Neural progenitor cell (in vitro differentiated cells): ENCODE results near the gene SNTG2. TPM values are rescaled to one million over a fixed set of nuclear protein-coding genes. Genes with fewer than 3 reads are reported as not detected.
A peak's percentile ranks its signal among the peaks of the same experiment; 100 is the strongest.

Source experiments
- DNase-seq: peaks from one replicate; pipeline ENCODE4 v3.0.0-alpha.2; 2016; ENCODE audit warnings: low spot score
- H2AFZ ChIP-seq: fragments of 200-600 bp; sonication (generic); replicated peaks from 2 replicates; pipeline ENCODE4 v1.6.1; 2016; ENCODE audit warnings: antibody characterized with exemption
- H3F3A ChIP-seq: fragments of 200-600 bp; sonication (generic); 2 replicates; pipeline ENCODE4 v1.6.1; 2016; ENCODE audit warnings: antibody characterized with exemption, low read depth
- H3K27ac ChIP-seq: fragments of 200-600 bp; sonication (generic); 2 replicates; pipeline ENCODE4 v1.5.1; 2016; ENCODE audit warnings: mild to moderate bottlenecking
- H3K27me3 ChIP-seq: fragments of 200-600 bp; sonication (generic); 2 replicates; pipeline ENCODE4 v1.6.1; 2016; ENCODE audit warnings: mild to moderate bottlenecking, moderate library complexity
- H3K36me3 ChIP-seq: fragments of 200-600 bp; sonication (generic); 2 replicates; pipeline ENCODE4 v1.5.1; 2016
- H3K4me1 ChIP-seq: fragments of 200-600 bp; sonication (generic); 2 replicates; pipeline ENCODE4 v1.6.1; 2016; ENCODE audit warnings: mixed run types
- H3K4me2 ChIP-seq: fragments of 200-600 bp; sonication (generic); 2 replicates; pipeline ENCODE4 v1.6.1; 2016
- H3K4me3 ChIP-seq: fragments of 200-600 bp; sonication (generic); 2 replicates; pipeline ENCODE4 v1.5.1; 2016
- H3K79me2 ChIP-seq: fragments of 200-600 bp; sonication (generic); 2 replicates; pipeline ENCODE4 v1.6.1; 2016; ENCODE audit warnings: low read depth
- H3K9ac ChIP-seq: fragments of 200-600 bp; sonication (generic); 2 replicates; pipeline ENCODE4 v1.6.1; 2016
- H3K9me3 ChIP-seq: fragments of 200-600 bp; sonication (generic); 2 replicates; pipeline ENCODE4 v1.5.1; 2016; ENCODE audit warnings: low read depth
- H4K20me1 ChIP-seq: fragments of 200-600 bp; sonication (generic); 2 replicates; pipeline ENCODE4 v1.6.1; 2016; ENCODE audit warnings: low read depth
- H3K27ac Mint-ChIP-seq: 3 replicates; pipeline ENCODE4 v1.8.0; 2021; ENCODE audit warnings: mixed read lengths
- H3K27me3 Mint-ChIP-seq: 2 replicates; pipeline ENCODE4 v1.8.0; 2022; ENCODE audit warnings: low read depth, mild to moderate bottlenecking, inconsistent platforms, moderate library complexity, mixed read lengths; ENCODE audit not compliant: insufficient read depth
- H3K36me3 Mint-ChIP-seq: 3 replicates; pipeline ENCODE4 v1.8.0; 2021; ENCODE audit warnings: mixed read lengths
- H3K4me1 Mint-ChIP-seq: 3 replicates; pipeline ENCODE4 v1.8.0; 2021; ENCODE audit warnings: mixed read lengths
- H3K4me3 Mint-ChIP-seq: 3 replicates; pipeline ENCODE4 v1.8.0; 2021; ENCODE audit warnings: mild to moderate bottlenecking, moderate library complexity, mixed read lengths
- H3K9me3 Mint-ChIP-seq: 3 replicates; pipeline ENCODE4 v1.8.0; 2020; ENCODE audit warnings: mixed read lengths
- EZH2 ChIP-seq: fragments of 200-600 bp; sonication (generic); IDR thresholded peaks from 2 replicates; pipeline ENCODE4 v1.6.1; 2017; ENCODE audit warnings: antibody characterized with exemption, mild to moderate bottlenecking, moderate library complexity
- EZH2phosphoT487 ChIP-seq: fragments of 200-600 bp; sonication (generic); IDR thresholded peaks from 2 replicates; pipeline ENCODE4 v1.6.1; 2017; ENCODE audit warnings: antibody characterized with exemption
- total RNA-seq: library from RNA; depleted of rRNA; stranded (reverse); fragments of >200 nt; gene quantifications from 2 replicates; pipeline ENCODE4 v1.2.3, GENCODE V29; 2015; ENCODE audit warnings: low replicate concordance
- TF ChIP-seq, protein P1 (sequence below): fragments of 200-600 bp; sonication (generic); IDR thresholded peaks from 2 replicates; pipeline ENCODE4 v1.5.1; 2017; ENCODE audit warnings: antibody characterized with exemption, mild to moderate bottlenecking

The SNTG2 gene
- total RNA-seq, 1 donor from 2014 or later = 1.1 TPM

DNA sequence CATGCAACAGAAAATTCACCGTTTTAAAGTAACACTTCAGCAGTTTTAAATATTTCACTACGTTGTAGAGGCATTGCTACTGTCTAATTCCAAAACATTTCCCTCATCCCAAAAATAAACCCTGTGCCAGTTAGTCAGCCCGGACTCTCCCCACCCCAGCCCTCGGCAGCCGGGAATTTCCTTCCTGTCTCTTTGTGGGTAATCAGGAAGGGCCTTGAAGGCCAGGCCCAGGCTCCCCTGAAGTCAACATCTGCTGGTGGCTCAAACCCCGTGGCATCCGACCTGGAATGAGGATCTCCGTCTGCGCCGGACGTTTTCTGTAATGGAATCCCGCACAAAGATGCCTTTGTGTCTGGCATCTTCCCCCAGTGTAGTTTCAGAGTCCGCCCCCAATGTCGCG is 219.6 kb downstream of the SNTG2 start:
- H3K79me2 ChIP-seq = no peaks in the 10 kb centered on the region
- H4K20me1 ChIP-seq = no peaks in the 10 kb centered on the region
- H3K4me3 ChIP-seq = no peak overlapping the region
- no peak overlapping the region for H3K4me2 ChIP-seq
- Mint-ChIP-seq H3K9me3 (peaks cover 7% of the 10 kb centered on the region), H3K27me3 (peaks cover 8% of the 10 kb centered on the region), H3K4me3 (no peak overlapping the region), H3K36me3 (no peaks in the 10 kb centered on the region), H3K4me1 (peaks cover 6% of the 10 kb centered on the region), H3K27ac (peak overlapping the region; percentile 6)
- TF ChIP-seq EZH2 (no peak), EZH2phosphoT487 (no peak)
- TF ChIP-seq, protein P1, sequence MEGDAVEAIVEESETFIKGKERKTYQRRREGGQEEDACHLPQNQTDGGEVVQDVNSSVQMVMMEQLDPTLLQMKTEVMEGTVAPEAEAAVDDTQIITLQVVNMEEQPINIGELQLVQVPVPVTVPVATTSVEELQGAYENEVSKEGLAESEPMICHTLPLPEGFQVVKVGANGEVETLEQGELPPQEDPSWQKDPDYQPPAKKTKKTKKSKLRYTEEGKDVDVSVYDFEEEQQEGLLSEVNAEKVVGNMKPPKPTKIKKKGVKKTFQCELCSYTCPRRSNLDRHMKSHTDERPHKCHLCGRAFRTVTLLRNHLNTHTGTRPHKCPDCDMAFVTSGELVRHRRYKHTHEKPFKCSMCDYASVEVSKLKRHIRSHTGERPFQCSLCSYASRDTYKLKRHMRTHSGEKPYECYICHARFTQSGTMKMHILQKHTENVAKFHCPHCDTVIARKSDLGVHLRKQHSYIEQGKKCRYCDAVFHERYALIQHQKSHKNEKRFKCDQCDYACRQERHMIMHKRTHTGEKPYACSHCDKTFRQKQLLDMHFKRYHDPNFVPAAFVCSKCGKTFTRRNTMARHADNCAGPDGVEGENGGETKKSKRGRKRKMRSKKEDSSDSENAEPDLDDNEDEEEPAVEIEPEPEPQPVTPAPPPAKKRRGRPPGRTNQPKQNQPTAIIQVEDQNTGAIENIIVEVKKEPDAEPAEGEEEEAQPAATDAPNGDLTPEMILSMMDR = no peak
- no peak overlapping the region for H2AFZ ChIP-seq
- peaks cover 6% of the 10 kb centered on the region for H3F3A ChIP-seq
- peaks cover 9% of the 10 kb centered on the region for H3K9me3 ChIP-seq
- no peaks in the 10 kb centered on the region for H3K27me3 ChIP-seq
- no peak overlapping the region for H3K27ac ChIP-seq
- no peak overlapping the region for H3K9ac ChIP-seq
- no peak for DNase-seq
- no peaks in the 10 kb centered on the region for H3K4me1 ChIP-seq
- H3K36me3 ChIP-seq = no peaks in the 10 kb centered on the region

DNA sequence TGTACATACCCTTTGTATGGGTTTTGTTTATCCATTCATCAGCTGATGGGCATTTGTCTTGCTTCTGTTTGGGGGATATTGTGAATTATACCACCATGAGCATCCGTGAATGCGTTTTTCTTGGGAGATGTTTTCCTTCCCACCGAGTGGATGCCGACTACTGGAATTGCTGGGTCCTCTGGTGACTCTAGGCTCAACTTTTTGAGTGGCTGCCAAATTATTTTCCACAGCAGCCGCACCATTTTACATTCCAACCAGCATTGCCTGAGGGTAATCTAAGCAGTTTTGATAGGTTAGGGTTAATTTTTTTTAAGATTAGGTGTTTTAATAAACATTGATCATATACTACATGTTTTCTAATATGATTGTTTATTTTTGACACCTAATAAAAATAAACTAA is 220.1 kb downstream of the SNTG2 start:
- no peak overlapping the region for H3K9ac ChIP-seq
- H3K4me3 Mint-ChIP-seq = no peak overlapping the region
- peaks cover 8% of the 10 kb centered on the region for H3K27me3 Mint-ChIP-seq
- no peak overlapping the region for H3K4me2 ChIP-seq
- no peaks in the 10 kb centered on the region for H3K36me3 ChIP-seq
- no peak overlapping the region for H3K27ac ChIP-seq
- DNase-seq = no peak
- H3K4me3 ChIP-seq = no peak overlapping the region
- no peak for TF ChIP-seq EZH2phosphoT487
- no peak for TF ChIP-seq EZH2
- TF ChIP-seq, protein P1 = no peak
- H3K9me3 ChIP-seq = peaks cover 9% of the 10 kb centered on the region
- no peaks in the 10 kb centered on the region for H3K4me1 ChIP-seq
- H3K79me2 ChIP-seq = no peaks in the 10 kb centered on the region
- no peak overlapping the region for H2AFZ ChIP-seq
- no peak overlapping the region for H3K27ac Mint-ChIP-seq
- H3K36me3 Mint-ChIP-seq = no peaks in the 10 kb centered on the region
- no peaks in the 10 kb centered on the region for H4K20me1 ChIP-seq
- peaks cover 6% of the 10 kb centered on the region for H3F3A ChIP-seq
- peaks cover 7% of the 10 kb centered on the region for H3K9me3 Mint-ChIP-seq
- no peaks in the 10 kb centered on the region for H3K27me3 ChIP-seq
- H3K4me1 Mint-ChIP-seq = peaks cover 6% of the 10 kb centered on the region

DNA sequence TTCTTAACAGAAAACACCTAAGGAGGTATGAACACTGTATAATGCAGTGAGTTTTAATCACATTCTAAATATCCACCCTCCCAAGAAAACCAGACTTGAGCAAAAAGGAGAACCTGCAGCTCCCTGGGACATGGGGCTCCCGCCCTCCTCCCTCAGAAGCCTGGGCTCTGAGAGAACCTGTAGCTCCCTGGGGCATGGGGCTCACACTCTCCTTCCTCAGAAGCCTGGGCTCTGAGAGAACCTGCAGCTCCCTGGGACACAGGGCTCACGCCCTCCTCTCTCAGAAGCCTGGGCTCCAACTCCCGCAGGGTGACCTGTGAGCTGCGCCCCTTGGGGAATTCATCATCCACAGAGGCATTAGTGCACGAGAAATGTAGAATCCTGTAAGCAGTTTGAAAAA is 222.9 kb downstream of the SNTG2 start:
- H3K36me3 Mint-ChIP-seq = no peaks in the 10 kb centered on the region
- no peak overlapping the region for H3K4me2 ChIP-seq
- H3K27ac ChIP-seq = no peak overlapping the region
- H3F3A ChIP-seq = peaks cover 6% of the 10 kb centered on the region
- H2AFZ ChIP-seq = no peak overlapping the region
- no peaks in the 10 kb centered on the region for H3K4me1 ChIP-seq
- H3K27me3 Mint-ChIP-seq = peaks cover 5% of the 10 kb centered on the region
- H3K79me2 ChIP-seq = no peaks in the 10 kb centered on the region
- H3K4me3 ChIP-seq = no peak overlapping the region
- TF ChIP-seq, protein P1 = no peak
- TF ChIP-seq EZH2 = no peak
- TF ChIP-seq EZH2phosphoT487 = no peak
- DNase-seq = peak; percentile 24
- H3K9me3 ChIP-seq = peaks cover 9% of the 10 kb centered on the region
- H3K27ac Mint-ChIP-seq = no peak overlapping the region
- no peak overlapping the region for H3K9ac ChIP-seq
- H3K27me3 ChIP-seq = no peaks in the 10 kb centered on the region
- H3K36me3 ChIP-seq = no peaks in the 10 kb centered on the region
- H3K4me3 Mint-ChIP-seq = no peak overlapping the region
- no peaks in the 10 kb centered on the region for H4K20me1 ChIP-seq
- H3K9me3 Mint-ChIP-seq = peaks cover 9% of the 10 kb centered on the region
- H3K4me1 Mint-ChIP-seq = peaks cover 5% of the 10 kb centered on the region
